GM12892 (cell line): ENCODE results near the gene SAMD5.

Experiments
- POLR2A ChIP-seq: IDR thresholded peaks from 2 replicates; pipeline ENCODE4 v1.6.1; 2011; ENCODE audit warnings: low read depth, low read length, control low read depth
- POLR2AphosphoS5 ChIP-seq: IDR thresholded peaks from 2 replicates; pipeline ENCODE4 v1.6.1; 2011; ENCODE audit warnings: low read depth, low read length, control low read depth
- TAF1 ChIP-seq: IDR thresholded peaks from 2 replicates; pipeline ENCODE4 v1.6.1; 2011; ENCODE audit warnings: low read depth, mild to moderate bottlenecking, control low read depth, low read length, borderline replicate concordance

GRCh38 chr6:147589739-147590250 is 81.3 kb downstream of the SAMD5 start:
- TF ChIP-seq POLR2AphosphoS5 (no peak), TAF1 (no peak), POLR2A (no peak)
